Inflammatory macrophage treated with lipopolysaccharide for 4 hours (primary cell): Measurements from ENCODE around the gene AXIN1.

ENCODE experiments used
- DNase-seq: peaks from one replicate; pipeline ENCODE4 v3.0.0-alpha.2; 2020

The AXIN1 gene

DNA sequence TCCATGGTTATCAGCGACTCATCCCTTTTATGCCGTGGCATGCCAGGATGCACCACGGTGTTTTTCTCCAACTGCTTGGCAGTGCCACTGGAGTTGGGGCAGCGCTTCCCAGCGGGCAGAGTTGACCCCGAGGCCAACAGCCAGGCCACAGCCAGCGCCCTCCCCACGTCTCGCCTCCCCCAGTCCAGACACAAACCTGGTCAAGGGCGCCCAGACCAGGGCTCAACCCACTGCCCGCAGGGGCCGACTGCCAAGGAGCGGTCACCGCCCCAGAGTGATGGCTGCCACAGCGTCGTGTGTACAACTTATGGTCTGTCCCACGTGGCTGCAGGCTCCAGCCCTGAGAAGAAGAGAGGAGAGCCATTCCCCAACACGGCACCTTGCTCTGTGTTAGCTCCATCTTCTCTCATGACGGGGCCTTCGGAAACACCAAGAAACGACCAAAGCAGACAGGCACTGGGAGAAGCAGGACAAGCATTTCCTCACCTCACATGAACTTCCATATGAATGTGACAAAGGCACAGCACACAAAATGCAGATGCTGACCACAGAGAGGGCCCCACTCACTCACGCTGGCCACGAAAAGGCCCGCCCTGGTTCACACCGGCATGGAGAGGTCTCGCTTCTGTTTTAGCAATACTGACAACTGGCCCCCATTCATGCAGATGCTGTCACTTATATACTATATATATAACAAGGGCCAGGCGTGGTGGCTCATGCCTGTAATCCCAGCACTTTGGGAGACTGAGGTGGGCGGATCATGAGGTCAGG lies 27.0 kb downstream of the AXIN1 start:
- DNase-seq = peak; percentile 27

DNA sequence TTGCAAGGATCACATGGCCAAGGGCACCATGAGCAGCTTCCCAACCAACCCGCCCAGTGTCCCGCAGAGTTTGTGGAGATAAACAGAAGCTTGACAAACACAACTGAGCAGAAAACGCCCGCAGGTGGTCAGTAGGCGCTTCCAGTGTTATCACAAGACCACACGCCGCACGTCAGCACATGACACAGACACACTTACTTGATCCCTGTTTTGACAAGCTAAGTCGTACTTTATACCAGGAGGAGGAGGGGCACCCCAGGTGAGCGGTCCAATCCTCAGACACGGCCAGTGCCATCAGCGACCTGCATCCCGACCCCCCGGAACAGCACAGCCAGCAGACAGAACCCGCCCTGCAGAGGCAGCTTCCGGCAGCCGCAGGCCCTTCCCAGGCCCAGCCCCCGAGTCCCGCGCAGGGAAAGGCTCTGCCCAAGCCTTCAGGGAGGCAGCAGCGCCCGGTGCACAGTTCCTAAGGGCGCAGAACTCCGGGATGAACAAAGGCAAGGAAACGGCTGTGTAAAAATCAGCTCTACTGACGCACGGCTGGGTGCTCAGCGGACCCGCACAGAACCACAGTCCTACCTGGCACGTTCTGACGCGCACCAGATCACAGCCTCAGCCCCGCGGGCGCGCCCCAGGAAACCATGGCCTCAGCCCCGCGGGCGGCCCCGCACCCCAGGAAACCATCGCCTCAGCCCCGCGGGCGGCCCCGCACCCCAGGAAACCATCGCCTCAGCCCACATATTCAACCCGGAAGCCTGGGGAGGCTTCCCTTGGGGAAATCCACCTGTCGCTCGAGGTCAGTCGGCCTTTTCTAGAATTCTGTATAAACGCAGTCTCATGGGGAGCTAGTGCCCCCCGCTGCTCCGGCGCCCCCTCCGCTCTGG lies 27.8 kb downstream of the AXIN1 start:
- no peak for DNase-seq

DNA sequence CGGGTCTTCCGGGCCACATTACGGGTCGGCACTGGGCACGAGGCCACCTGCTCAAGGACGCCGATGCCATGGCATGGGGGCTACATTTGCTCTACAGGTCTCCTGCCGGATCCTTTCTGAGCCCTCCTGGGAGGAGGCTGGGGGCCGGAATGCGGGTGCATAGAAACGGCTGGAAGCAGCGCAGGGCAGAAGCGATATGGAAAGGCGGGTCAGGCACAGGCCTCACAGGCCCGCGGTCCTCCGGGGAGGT lies 28.4 kb downstream of the AXIN1 start:
- DNase-seq = no peak

DNA sequence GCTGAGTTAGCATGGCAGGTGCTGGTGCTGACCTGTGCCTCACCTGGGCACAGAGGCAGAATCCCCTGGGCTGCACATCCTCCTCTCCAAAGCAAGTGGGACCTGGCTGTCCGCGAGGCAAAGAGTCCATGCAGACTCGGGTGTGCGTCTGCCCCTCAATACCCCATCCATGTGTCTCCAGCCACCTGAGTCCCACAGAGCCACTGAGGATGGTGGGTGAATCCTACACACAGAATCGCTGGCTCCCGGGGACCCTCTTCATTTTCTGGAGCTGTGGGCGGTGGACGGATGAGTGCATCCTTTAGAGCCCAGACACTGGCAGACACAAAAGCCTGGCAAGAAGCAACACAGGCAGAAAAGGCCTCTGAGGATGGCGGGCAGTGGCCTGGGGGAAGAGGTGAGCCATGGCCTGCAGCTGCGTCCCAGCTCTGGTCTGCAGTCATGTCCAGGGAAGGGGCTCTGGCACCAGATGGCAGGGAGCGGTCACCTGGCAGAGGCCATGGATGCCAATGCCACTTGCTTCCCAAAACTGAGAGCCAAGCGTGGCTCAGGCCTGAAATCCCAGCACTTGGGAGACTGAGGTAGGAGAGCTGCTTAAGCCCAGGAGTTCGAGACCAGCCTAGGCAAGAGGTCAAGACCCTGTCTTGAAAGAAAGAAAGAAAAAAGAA lies 29.9 kb downstream of the AXIN1 start:
- no peak for DNase-seq

DNA sequence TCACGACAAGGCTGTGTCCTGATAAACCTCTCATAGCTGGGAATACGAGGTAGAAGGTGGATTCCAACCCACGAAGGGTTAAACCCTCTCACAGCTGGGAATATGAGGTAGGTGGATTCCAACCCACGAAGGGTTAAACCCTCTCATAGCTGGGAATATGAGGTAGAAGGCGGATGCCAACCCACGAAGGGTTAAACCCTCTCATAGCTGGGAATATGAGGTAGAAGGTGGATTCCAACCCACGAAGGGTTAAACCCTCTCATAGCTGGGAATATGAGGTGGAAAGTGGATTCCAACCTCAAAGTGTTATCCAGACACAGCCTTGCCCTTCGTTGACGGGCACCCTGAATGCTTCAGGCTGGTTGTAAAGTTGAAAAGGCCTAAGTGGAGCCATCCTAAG lies 31.0 kb downstream of the AXIN1 start:
- no peak for DNase-seq

DNA sequence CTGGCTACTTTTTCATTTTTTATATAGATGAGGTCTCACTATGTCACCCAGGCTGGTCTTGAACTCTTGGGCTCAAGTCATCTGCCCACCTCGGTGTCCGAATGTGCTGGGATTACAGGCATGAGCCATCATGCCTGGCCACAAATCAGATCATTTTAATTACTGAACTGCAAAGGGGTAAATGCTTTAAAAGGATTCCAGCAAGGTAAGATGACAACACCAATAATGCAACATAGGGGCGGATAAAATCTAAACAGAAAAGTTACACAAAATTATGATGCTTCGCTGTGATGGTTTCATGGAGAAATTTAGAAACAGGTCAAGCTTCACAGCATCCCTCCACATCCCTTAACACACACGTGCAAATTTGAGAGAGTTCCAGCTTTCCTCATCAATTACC lies 32.3 kb downstream of the AXIN1 start:
- no peak for DNase-seq

DNA sequence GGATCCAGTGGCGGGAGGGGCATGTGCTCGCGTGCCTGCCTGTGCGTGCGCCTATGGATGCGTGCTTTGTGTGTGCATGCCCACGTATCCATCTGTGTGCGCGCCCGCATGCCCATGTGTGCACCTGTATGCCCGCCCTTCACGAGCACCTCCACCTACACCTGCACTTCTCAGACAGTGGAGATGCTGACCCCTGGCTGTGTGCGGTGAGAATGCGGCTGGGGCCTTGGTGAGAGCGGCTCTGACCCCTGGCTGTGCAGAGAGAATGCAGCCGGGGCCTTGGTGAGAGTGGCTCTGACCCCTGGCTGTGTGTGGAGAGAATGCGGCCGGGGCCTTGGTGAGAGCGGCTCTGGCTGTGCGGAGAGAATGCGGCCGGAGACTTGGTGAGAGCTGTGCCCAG lies 33.9 kb downstream of the AXIN1 start:
- DNase-seq = no peak

DNA sequence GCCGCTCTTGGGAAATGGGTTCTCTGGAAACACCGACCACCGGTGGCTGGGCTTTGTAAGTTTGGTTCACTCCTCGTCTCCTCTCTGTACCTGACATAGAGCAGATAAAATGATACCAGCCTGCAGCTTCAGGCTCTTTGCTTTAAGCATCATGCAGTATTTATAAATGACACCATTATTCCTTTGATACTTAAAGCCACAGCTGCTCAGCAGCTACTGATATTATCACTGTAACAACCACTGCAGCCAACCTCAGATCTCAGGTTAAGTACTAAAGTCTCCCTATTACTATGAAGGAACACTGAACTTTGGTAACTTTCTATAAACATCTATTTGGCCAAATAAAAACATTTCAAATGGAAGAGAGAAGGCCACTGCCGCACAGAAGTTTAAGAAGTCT lies 34.9 kb downstream of the AXIN1 start:
- no peak for DNase-seq

DNA sequence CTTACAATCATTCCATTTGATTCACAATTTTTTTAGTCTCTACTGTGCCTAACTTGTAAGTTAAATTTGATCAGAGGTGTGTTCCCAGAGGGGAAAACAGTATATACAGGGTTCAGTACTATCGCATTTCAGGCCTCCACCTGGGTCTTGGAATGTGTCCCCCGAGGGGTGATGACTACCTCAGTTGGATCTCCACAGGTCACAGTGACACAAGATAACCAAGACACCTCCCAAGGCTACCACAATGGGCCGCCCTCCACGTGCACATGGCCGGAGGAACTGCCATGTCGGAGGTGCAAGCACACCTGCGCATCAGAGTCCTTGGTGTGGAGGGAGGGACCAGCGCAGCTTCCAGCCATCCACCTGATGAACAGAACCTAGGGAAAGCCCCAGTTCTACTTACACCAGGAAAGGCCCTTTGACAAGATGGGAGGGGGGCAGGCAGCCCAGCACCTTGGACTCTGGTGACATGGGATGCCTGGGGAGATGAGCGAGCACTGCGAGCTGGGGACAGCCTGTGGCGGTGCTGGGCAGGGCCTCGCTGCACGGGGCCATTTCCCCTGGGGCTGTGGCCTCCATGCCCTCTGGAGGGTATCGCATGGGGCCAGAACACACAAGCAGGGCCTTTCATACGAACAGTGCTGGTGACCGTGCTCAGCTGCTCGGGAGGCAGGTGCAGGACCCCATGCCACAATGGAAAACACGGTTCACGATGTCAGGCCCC lies 35.6 kb downstream of the AXIN1 start:
- no peak for DNase-seq

DNA sequence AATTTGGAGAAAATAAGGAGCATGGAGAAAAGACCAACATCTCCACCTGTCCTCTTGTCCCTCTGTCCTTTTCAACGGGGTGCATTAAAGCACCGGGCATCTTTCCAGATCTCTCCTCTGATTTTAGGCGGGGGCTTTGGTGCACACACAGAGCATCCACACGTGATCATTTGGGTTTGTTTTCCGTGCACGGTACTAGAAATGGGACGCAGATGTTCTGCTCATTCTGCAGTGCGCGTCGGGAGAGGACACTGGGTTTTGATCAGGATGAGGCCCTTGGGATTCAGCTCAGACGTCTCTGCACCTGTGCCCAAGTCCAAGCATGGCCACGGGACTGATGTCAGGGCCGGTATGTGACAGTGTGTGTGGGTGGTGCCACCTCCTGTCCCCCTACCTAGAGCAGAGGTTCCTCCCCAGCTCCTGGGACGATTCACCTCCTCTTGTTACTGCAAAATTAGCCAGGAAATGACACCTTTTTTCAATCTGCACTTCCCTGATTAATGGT lies 37.7 kb downstream of the AXIN1 start:
- no peak for DNase-seq

DNA sequence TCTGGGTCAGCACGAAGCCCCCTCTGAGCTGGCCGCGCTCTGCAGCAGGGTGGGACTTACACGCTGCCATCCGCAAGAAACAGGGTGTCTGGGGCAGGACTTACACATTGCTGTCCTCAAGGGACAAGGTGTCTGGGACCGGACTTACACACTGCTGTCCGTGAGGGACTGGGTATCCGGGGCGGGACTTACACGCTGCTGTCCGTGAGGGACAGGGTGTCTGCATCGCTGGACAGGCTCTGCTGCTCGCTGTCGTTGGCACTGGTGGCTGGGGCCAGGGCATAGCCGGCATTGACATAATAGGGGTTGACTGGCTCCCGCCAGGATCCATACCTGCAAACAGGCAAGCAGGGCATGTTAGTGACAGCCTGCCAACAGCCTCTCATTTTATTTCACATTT lies 38.2 kb downstream of the AXIN1 start:
- DNase-seq = no peak

DNA sequence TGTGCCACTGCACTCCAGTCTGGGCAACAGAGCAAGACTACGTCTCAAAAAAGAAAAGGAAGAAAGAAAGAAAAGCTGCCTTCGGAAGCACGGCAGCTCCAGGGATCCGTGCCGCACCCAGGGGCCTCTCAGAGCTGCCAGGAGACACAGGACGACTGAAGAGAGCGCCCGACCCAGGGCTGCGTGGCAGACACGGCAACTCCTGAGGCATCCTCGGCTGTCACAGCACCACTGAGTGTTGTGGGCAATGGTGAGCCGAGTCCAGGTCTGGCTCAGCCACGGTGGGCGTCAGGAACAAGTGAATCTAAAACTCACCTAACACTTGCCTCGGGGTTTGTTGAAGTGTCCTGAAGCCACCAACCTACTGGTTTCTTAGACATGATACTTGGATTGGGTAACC lies 40.8 kb downstream of the AXIN1 start:
- no peak for DNase-seq

DNA sequence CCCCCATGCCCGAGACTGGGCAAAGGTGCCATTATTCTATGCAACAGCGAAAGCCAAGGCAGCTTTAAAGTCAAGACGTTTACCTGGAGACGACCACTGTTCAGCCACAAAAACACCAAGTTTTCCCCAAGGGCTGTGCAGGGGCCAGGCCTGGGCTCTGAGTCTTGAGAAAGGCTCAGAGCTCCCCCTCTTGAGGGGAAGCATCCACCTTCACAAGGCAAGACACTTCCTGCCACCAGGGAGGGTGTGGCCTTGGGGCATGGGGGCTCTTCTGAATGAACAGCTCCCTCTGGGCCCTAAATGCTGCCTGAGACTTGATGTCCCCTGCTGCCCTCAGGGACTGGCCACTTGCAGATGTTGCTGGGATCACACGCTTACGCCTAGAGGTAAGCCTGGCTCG lies 43.0 kb downstream of the AXIN1 start:
- no peak for DNase-seq

DNA sequence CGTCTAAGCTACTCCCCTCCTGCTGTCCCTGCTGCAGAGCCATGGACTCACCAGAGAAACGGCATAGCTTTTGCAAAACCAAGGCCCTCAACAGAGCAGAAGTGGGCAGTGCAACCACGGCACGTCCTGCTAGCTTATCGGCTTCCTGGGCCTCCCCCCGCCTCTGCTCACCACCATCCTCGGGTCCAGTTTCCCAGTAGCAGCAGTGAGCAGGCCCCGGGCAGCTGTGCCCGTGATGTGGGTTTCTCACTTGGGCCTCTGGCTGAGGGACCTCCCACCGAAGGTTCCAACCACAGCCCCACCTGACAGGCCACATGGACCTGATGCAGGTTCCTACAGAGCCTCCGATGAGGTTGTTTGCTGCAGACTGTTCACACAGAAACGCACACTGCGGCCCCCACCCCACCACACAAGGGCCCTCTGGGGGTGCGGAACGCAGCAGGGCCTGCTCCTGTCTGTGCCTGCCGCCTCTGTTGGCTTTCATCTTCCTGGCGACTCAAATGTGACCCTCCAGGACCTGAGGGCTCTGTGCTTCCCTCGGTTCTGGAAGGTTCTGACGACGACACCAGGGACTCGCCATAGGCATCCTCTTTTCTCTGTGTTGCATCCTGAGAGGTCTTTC lies 44.7 kb downstream of the AXIN1 start:
- DNase-seq = no peak

DNA sequence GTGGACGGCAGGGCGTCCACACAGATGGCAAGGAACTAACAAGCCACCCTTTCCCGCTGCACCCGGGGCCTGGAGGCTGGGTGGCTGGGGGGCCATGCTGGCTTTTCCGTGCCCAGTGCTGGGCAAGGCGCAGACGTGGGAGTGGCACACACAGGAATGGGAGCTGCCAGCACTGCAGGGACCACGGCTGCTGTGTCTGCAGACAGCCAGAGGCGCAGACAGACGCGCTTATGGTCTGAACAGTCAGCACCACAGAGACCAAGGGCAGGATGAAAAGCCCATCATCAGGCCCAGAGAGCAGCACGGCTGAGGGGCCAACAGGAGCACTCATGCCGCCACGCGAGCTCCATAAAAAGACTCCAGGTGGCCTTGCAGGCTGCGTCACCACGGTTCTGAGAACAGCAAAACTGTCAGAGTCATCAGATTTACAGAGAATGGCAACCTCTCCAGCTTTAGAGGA lies 45.6 kb downstream of the AXIN1 start:
- DNase-seq = no peak

DNA sequence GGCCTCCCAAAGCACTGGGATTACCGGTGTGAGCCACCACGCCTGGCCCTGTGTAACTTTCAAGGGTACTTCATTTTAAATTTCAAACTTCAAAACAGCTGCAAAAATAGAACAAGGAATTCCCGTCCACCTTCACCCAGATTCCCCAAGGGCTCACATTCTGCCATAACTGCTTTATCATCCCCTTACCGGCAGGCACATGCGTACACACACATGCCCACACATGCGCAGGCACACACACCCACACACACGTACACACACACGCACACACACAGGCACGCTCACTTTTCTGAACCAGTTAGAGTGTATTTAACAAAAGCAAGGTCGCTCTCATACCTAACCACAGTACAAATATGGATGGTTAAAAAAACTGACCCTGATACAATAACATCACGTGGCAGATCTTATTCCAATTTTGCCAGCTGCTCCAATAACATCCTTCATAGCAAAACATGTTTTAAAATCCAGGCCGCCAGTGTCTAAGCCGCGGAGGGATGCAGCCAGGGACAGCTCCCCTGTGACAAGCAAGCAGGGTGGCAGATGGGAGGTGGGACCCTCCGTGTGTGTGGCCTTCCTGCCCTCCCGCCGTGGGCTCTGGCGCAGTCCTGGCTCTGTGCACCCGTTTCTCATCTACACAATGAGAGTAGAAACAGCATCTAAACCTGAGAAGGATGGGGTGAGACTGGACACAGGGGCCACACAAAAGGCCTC lies 46.5 kb downstream of the AXIN1 start:
- no peak for DNase-seq

DNA sequence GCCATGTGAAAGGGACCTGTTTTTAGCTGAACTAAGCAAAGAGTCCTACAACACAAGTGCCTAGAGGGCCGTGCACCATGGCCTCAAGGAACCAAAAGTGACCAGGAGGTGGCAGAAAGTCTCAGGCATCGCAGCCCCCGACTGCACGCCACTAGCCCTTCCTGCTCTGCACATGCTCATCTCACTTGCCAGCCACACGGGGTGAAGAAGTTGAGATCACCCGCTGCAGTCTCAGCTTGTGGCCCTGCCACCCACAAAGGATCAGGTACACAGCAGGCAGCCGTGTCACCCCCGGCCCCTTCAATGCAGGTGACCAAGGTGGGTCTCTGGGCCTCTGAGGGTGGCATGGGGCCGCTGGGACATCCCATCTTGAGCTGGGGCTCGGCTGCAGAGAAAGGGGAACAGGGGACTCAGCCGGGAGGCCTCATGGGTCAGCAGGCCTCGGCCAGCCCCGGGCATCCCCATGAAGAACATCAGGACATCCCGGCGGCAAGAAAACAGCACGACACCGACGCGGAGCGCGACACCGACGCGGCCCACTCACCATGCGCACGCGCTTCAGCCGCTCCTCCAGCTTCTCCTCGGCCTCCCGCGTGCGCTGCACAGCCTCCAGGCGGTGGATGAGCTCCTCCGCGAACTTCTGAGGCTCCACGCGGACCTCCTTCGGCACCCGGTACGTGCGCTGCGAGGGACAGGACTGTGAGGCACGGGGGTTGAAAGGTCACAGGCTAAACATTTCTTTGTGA lies 48.6 kb downstream of the AXIN1 start:
- DNase-seq = peak; percentile 19

DNA sequence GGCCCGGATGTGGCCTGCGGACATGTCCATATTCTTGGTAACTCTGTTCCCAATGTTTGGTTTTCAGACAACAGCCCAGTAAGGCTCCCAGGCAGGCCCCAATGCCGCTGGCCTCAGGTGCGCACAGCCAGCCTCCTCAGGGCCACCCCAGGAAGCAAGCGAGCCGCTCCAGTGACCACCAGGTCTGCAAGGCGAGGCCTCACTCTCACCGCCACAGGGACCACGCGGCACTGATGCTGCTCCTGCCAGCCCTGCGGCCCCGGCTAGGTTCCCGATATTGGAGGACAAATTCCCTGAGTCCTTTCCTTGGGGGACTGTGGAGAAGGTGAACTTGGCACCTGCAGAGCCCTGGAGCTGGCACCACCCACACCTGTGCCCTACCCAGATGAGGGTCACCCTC lies 50.6 kb downstream of the AXIN1 start:
- DNase-seq = no peak

DNA sequence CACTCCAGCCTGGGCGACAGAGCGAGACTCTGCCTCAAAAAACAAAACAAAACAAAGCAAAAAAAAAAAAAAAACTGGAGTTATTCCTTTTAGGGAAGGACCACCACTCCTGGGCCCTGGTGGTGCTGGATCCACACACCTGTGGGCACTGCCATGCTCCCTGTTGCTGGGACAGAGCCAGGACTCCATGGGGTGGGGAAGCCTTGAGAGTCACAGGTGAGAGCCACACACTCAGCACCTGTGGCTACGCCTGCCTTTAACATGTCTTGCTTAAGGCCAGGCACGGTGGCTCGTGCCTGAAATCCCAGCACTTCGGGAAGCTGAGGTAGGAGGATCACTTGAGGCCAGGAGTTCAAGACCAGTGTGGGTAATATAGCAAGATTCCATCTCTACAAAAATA lies 51.3 kb downstream of the AXIN1 start:
- DNase-seq = no peak

DNA sequence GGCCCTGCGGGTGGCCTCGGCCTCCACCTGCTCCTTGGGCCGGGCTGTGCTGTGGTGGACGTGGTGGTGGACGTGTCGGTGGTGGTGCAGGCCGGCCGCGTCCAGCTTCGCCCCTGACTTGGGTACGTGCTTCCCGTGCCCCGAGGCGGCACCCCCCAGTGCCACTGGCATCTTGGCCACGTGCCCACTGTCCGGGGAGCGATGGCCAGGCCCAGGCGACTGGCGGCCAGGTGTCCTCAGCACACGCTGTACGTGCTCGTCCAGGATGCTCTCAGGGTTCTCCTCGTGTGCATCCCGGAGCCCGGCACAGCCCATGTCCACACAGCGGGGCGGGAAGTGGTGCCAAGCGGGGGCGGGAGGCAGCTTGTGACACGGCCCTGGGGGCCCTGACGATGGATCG lies 54.7 kb downstream of the AXIN1 start:
- no peak for DNase-seq

DNA sequence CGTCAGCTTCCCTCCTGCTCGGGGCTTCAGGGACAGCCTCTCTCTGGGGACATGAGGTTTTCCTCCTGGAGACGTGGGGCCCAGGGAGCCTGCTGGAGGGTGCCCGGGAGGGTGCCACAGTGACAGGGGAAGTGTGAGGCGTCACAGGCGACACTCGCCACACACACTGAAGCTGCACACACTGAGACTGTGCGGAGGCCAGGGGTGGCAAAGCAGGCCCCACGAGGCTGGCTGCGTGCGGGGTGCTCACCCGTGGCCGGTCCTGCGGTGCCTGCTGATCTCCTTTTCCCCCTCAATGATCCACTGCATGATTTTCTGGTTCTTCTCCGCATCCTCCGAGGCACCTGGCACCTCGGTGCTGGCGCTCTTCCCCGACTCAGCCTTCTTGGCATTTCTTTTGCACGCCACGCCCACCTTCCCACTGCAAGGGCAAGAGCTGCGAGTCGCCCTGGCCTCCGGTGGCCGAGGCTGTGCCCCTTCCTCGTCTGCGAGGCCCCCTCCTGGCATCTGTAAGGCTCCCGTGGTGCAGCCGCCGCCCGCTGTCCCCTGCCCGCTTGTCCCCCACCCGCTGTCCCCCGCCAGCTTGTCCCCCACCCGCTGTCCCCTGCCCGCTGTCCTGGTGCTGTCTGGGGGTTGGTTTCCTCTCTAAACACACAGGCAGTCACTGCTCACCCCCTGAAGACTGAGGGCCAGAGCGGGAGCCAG lies 55.6 kb downstream of the AXIN1 start:
- DNase-seq = no peak
